AG10803 (cell line): ENCODE data around the gene IGFBPL1.
"Not testable (repeated sequence)": the region's sequence is repeated elsewhere in the genome, so short reads cannot be mapped to it uniquely, and the experiment has no call there.

Experiments
- DNase-seq: peaks from one replicate; pipeline ENCODE4 v3.0.0; 2010; ENCODE audit warnings: low read depth
- H3K4me3 ChIP-seq: 2 replicates; pipeline ENCODE4 v1.5.1; 2011; ENCODE audit warnings: mild to moderate bottlenecking, low read length, control low read depth
- TF ChIP-seq, protein P1 (sequence below): conservative IDR thresholded peaks from 2 replicates; pipeline ENCODE4 v1.5.1; 2011; ENCODE audit warnings: mild to moderate bottlenecking, low read length, control low read depth, inconsistent platforms

The IGFBPL1 gene

DNA sequence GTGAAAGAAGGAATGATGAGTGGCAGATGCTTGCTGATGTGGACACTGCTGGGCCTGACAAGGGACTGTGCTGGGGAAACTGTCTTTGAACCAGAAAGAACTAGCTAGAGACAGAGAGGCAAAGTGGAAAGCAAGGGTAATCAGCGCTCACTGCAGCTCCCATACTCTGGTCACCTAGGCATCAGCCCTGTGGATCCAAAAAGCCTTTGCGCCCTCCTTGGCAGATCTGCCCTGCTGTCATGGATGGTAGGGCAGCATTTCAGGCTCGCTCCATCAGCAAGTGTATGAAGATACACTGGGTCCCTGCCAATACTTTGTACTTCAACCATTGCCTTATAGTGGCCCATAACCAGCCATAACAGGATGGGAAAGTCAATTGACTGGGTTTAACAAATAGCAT, 38.4 kb downstream of the IGFBPL1 start:
- no peak overlapping the region for H3K4me3 ChIP-seq
- DNase-seq, result no peak
- TF ChIP-seq, protein P1, sequence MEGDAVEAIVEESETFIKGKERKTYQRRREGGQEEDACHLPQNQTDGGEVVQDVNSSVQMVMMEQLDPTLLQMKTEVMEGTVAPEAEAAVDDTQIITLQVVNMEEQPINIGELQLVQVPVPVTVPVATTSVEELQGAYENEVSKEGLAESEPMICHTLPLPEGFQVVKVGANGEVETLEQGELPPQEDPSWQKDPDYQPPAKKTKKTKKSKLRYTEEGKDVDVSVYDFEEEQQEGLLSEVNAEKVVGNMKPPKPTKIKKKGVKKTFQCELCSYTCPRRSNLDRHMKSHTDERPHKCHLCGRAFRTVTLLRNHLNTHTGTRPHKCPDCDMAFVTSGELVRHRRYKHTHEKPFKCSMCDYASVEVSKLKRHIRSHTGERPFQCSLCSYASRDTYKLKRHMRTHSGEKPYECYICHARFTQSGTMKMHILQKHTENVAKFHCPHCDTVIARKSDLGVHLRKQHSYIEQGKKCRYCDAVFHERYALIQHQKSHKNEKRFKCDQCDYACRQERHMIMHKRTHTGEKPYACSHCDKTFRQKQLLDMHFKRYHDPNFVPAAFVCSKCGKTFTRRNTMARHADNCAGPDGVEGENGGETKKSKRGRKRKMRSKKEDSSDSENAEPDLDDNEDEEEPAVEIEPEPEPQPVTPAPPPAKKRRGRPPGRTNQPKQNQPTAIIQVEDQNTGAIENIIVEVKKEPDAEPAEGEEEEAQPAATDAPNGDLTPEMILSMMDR, result no peak

DNA sequence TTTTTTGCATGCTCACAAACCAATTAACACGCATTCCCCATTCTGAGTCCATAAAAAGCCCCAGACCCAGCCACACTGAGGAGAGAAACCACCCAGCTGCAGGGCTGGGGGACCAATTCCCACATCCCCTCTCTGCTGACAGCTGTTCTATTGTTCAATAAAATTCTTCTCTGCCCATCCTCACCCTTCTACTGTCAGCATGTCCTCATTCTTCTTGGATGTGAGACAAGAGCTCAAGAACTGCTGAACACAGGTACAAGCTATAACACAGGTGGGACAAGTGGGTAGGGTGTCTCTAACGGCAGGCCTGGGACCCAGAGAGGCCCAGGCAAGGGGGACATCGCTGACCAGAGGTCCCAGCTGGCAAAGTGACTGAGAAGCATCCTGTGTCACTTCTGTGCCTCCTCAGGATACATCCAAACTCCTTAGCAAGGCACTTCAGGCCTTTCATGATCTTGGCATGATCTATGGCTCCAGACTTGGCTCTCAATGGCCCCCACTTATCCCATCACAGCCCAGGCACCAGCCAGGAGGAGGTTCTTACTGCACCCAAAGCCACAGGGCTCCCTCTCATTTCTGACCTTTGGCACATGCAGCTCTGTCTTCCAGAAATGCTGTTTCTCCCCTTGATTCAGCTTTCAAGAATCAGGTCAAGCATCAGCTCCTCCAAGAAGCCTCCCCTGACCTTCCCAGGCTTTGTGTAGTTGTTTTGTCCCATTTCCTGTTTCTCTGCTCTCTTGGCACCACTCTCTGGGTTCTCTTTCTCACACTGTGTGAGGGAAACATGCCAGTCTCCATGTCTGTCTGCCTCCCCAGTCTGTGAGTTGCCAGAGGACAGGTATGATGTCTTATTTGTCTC, 39.0 kb downstream of the IGFBPL1 start:
- peak; percentile 52 for DNase-seq
- TF ChIP-seq, protein P1, result no peak
- H3K4me3 ChIP-seq, result no peak overlapping the region

DNA sequence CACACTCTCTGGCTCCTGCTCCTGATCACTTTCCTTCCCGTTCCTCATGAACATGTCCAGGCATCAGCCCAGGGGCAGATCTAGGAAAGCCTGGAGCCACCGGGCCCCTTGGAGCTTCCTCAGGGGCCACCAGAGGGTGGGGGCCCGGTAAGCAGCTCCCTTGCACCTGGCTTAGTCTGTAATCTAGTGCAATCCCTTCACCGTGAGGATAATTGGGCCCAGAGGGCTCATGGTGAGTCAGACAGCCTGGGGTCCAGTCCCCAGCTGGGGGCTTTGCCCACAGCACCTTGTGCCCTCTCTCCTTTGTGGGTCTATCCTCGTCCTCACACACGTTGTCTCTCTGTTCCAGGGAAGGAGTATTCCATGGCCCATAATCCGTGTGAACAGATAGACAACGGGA, 42.1 kb downstream of the IGFBPL1 start:
- DNase-seq, result no peak
- H3K4me3 ChIP-seq, result no peak overlapping the region
- TF ChIP-seq, protein P1, result no peak

DNA sequence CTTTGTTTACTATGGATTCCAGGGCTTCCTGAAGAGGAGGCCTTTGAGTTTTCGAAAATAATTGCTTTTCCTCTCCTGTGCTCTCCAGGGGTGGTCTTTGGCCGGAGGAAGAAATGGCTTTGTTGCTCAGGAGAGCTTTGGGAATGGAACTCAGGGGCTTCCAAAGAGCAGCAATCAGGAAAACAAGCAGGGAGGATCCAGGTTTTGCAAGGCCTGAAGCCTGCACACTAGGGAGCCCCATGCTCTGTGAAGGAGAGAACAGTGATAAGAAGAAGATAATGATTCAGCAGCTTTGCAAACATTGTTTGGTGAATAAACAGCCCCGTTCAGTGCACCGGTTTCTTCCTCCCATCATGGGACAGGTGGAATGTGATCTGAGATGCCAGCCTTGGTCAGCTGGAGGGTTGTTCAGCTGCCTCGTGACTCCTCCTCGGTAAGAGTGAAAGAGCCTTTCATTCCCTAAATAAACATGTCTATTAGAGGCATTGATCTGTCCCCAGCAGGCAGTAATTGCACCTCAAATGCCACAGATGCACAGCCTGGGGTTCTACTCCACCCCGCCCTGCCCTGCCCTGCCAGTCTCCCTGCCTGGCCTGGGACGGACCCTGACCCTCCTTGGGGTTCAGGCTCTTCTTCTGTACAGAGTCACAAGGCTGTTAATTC, 43.3 kb downstream of the IGFBPL1 start:
- TF ChIP-seq, protein P1, result no peak
- DNase-seq, result no peak
- H3K4me3 ChIP-seq, result no peak overlapping the region

DNA sequence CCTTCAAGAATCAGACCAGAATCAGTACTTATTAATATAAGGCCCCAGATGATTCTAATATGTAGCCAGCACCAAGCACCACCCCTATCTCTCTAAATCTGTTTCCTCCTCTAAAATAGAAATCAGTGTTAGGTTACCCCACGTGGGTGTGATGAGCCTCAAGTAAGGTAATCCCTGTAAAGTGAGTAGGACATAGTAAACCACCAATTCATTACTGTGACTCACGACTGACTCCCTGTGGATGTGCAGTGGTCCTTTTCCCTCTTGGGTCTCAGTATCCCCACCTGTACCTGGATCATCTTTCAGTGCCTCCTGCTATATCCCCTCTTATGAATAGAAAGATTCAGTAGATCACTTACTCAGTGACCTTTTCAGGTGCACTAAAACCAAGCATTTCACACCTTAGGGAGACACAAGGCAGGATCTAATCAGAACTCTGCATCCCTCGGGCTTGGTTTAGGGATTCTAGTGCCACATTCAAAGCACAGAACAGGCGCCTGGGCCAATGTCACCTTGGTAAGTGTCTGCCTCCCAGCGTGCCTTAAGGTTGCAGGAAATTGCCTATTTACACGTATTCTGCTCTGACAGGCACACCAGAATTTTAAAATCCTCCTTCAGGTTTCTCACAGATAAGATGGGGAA, 43.9 kb downstream of the IGFBPL1 start:
- H3K4me3 ChIP-seq, result no peak overlapping the region
- no peak for DNase-seq

DNA sequence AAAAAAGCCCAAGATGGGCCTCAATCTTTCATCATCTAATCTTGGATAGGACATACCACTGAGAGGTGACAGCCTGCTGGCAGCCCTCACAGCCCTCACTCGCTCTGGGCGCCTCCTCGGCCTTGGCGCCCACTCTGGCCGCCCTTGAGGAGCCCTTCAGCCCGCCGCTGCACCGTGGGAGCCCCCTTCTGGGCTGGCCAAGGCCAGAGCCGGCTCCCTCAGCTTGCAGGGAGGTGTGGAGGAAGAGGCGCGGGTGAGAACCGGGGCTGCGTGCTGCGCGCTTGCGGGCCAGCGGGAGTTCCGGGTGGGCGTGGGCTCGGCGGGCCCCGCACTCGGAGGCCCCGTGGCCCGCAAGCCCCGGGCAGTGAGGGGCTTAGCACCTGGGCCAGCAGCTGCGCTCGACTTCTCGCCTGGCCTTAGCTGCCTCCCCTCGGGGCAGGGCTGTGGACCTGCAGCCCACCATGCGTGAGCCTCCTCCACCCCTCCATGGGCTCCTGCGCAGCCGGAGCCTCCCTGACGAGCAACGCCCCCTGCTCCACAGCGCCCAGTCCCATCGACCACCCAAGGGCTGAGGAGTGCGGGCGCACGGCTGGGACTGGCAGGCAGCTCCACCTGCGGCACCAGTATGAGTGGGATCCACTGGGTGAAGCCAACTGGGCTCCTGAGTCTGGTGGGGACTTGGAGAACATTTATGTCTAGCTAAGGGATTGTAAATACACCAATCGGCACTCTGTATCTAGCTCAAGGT, 46.7 kb downstream of the IGFBPL1 start:
- H3K4me3 ChIP-seq, DNase-seq: not testable (repeated sequence)

More for the DNA sequence above, 43.9 kb downstream of the IGFBPL1 start:
- TF ChIP-seq, protein P1, result no peak

DNA sequence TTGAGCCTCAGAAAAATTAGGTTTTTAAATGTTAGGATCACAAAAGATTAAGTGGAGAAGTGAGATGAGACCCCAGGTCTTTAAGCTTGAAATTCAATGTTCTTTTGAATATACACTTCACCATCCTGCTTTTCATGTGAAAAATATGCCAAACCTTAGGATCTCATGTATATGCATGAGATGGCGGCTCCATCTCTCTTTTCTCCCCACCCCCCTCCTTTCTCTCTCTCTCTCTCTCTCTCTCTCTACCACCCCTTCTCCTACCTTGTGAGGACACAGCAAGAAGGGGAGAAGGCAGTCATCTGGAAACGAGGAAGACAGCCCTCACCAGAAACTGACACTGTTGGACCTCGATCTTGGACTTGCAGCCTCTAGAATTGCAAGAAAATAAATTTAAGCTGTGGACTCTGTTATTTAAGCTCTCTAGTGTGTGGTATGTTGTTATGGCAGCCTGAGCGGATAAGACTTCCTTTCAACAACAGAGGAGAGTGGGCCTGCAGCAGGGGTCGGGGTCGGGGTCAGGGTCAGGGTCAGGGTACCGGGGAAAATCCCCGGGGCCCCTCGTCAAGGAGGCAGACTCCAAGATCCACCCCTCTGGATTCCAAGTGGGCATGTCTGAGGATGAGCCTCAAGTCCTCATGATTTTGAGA, 48.1 kb downstream of the IGFBPL1 start:
- TF ChIP-seq, protein P1, result no peak
- no peak for DNase-seq
- H3K4me3 ChIP-seq, result no peak overlapping the region
